UCSD-AML1 (cell line): ENCODE measurements around the gene FFAR3.
"Not testable (repeated sequence)": the region's sequence is repeated elsewhere in the genome, so short reads cannot be mapped to it uniquely, and the experiment has no call there.

ENCODE experiments used
- DNase-seq: peaks from one replicate; lab custom pipeline; 2025; ENCODE audit not compliant: unreplicated experiment; lab: John Stamatoyannopoulos, UW

The FFAR3 gene

GRCh38 chr19:35373492-35373891 is 15.2 kb downstream of the FFAR3 start:
- DNase-seq: no peak

- DNase-seq: not testable (repeated sequence)
Observed at GRCh38 chr19:35374031-35374430, 15.8 kb downstream of the FFAR3 start.

GRCh38 chr19:35375505-35376307 is 17.4 kb downstream of the FFAR3 start:
- no peak for DNase-seq

- no peak for DNase-seq
Observed at GRCh38 chr19:35377656-35378055, 19.4 kb downstream of the FFAR3 start.

- DNase-seq: no peak
Observed at GRCh38 chr19:35378356-35378755, 20.1 kb downstream of the FFAR3 start.

DNA sequence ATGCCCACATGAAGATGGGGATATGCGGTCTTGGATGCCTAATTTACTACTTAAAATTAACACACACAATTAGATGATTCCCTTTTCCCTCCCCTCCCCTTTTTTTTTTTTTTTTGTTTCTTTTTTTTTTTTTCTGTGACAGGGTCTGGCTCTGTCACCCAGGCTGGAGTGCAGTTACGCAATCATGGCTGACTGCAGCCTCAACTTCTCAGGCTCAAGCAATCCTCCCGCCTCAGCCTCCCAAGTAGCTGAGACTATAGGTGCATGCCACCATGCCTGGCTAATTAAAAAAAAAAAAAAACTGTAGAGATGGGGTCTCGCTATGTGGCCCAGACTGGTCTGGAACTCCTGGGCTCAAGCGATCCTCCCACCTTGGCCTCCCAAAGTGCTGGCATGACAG is 21.3 kb downstream of the FFAR3 start:
- DNase-seq: not testable (repeated sequence)

DNA sequence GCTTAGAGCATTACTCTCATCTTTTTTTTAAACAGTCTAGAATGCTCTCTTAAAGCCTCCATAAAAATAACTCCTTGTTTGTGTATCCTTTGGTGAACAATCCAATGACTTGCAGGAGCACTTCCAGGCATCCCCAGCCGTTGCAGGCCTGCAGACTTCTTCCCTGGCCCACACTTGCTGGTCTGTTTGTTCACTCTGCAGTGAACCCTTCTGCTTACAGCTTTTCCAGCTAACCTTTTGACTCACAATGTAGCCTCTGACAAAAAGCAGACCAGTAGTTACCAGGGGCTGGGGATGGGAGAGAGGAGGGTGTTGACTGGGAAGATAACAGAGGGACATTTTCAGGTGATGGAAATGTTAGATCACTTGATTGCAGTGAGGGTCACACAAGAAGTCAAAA is 21.7 kb downstream of the FFAR3 start:
- no peak for DNase-seq

DNA sequence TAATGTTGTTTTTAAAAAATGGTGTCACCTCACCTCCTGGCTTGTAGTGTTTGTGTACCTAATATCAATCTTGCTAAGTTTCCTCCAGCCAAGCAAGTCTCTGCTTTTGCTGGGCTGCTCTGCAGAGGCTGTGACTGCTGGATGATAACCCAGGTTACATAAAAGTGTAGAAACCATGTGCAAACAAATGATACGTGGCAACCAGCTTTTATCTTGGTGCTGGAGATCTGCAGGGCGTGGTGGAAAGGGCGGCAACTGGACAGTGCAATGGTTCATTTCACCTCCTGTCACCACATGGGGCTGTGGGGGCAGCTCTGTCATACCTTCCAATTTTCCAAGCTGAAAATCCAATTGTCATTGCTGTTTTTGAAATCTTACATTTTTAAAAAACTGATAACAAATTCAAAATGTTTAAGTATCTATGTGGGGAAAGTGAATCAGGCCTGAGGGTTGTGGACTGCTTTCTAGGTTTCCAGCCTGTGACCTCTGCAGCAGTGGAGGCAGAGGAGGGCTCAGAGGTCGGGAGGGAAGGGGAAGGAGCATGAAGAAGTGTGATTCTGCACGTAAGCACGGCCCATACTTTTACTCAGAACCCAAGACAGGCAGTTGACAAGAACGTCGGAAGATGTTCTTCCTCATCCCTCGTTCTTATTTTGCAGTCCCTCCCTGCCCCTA is 22.3 kb downstream of the FFAR3 start:
- no peak for DNase-seq

DNA sequence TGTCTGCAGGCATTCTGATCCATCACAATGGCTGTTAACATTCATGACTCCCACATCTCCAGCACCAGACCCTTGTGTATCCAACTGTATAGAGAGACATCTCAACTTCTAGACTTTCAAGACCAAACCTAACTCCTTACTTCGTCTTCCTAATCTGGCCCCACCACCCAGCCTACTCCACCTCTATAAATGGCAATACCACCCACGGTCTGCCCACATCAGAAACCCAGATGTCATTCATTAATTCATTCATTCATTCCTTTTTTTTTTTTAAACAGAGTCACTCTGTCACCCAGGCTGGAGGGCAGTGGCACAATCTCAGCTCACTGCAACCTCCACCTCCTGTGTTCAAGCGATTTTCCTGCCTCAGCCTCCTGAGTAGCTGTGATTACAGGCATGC is 23.1 kb downstream of the FFAR3 start:
- no peak for DNase-seq

DNA sequence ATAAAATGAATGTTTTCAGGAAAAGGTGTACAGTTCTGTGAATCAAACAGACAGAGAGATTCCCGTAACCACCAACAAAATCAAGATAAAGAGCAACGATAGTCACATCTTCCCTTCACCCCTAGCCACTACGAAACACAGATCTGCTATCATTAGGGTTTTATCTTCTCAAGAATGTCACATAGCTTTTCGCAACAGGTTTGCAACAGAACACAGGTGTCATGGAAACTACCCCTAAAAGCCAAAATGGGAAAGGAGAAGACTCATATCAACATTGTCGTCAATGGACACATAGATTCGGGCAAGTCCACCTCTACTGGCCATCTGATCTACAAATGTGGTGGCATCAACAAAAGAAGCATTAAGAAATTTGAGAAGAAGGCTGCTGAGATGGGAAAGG is 23.7 kb downstream of the FFAR3 start:
- no peak for DNase-seq

- no peak for DNase-seq
Observed at GRCh38 chr19:35383536-35383935, 25.3 kb downstream of the FFAR3 start.

GRCh38 chr19:35388277-35389054 is 30.2 kb downstream of the FFAR3 start:
- no peak for DNase-seq

DNA sequence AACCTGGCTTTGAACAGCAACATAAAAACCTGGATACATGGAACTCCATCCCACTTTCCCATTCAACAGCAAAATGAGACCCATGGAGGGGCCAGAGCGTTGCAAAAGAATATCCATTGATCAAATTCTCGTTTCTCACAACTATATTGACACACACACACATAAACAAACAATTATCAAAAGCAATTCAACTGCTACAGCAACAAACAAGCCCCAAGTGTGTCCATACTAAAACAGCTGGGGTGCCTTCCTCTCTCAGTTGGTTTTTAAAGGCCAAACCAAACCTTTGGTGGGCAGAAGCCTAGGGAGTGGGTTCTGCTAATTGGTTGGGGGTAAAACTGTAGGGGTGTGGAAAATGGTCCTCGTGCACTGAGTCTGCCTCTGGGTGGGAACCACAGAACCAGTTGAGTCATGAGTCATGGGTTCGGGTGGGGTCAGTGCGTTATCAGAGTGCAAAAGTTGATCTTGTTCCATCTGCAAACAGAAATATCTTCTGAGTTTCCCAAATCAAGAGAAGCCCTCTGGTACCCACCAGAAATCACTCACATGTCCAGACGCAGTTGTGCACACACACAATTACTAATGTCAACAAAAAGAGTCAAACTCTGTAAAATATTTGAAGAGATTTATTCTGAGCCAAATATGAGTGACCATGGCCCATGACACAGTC is 31.1 kb downstream of the FFAR3 start:
- no peak for DNase-seq

DNA sequence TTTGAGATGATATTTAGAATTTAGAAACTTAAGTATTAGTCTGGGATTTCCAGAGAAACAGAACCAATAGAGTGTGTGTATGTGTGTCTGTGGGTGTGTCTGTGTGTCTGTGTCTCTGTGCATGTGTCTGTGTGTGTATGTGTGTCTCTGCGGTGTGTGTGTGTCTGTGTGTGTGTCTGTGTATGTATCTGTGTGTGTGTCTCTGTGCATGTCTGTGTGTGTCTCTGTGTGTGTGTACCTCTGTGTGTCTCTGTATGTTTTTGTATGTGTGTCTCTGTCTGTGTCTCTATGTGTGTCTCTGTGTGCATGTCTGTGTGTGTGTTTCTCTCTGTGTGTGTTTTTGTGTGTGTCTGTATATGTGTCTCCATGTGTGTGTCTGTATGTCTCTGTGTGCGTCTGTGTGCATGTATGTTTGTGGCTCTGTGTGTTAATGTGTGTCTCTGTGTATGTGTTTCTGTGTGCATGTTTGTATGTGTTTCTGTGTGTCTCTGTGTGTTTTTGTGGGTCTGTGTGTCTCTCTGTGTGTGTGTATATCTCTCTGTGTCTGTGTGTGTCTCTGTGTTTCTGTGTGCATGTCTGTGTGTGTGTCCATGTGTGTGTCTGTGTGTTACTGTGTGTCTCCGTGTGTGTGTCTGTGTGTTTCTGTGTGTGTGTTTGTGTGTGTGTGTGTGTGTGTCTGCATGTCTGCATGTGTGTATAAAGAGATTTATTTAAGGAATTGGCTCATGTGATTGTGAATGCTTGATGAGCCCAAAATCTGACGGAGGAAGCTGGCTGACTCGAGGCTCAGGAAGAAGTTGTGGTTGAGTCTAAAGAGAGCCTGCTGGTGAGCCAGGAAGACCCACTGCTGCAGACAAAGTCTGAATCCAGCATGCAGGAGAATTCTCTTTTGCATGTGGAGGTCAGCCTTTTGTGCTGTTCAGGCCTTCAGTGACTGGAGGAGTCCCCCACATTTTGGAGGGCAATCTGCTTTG is 34.8 kb downstream of the FFAR3 start:
- DNase-seq: no peak

DNA sequence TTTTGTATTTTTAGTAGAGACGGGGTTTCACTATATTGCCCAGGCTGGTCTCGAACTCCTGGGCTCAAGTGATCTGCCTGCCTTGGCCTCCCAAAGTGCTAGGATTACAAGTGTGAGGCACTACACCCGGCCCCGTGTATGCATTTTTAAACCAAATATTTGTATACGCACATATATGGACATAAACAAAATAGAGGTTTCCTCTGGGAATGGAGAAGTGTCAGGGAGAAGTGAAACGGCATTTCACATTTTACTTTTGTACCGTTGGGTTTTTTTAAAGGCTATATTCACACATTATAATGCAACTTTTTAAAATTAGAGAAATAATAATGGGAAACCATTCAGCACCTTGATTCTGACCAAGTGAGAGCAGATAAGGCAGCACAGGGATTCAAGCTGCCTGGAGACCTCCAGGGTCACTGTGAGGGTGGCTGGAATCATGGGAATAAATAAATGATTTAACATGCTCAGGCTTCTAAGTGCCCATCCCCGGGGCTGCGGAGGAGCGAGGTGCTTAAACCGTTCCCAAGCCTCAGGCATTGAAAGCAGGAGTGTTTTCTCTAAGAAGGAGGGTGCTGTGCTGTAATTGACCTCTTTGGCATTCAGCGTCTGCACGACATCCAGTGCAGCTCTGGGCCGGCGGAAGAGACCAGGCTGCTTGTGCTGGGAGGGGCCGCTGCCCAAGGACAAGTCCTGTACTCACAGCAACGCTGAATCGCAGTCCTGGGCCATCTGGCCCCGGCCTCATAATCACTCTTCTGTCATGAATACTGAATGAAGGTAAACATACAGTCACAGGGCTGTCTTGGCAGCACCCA is 37.3 kb downstream of the FFAR3 start:
- no peak for DNase-seq

DNA sequence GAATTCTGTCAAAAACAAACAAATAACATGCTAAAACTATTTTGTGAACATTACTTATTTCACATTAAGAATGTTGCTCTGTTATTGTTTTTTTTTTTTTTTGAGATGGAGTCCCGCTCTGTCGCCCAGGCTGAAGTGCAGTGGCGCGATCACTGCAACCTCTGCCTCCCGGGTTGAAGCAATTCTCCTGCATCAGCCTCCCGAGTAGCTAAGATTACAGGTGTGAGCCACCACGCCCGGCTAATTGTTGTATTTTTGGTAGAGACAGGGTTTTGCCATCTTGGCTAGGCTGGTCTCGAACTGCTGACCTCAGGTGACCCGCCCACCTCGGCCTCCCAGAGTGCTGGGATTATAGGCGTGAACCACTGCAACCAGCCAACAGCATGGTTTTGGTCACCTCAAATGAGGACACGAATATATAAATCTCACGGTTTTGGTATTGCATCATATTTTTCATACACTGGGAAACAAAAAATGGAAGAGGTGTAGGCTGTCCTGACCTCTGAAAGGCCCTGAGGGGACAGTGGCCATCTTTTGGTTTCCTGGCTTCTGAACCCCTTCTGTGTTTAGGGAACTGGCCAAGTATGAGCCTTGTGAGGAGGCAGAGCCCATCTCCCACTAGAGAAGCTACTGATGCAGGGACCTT is 38.1 kb downstream of the FFAR3 start:
- no peak for DNase-seq

- DNase-seq: no peak
Observed at GRCh38 chr19:35397064-35397463, 38.8 kb downstream of the FFAR3 start.

- DNase-seq: no peak
Observed at GRCh38 chr19:35398570-35398969, 40.3 kb downstream of the FFAR3 start.

DNA sequence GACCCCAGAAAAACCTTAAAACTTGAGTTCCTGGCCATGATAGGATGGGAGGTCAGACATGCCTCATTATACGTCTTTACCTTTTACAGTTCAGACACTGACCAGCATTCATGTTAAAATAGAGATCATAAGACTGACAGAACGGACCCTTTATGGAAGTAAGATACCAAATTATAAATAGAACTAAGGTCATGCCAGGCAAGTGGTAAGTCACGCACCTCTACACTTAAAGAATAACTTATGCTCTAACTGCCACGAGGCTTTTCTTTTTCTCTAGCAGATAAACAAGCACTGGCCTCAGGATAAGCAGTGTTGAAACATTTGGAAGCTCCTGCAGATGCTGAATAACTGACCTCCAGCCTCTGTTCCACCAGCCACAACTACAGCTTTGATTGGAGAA is 41.0 kb downstream of the FFAR3 start:
- no peak for DNase-seq
